GM12891 (cell line): Measurements from ENCODE around the gene DNALI1.

Experiments
- PAX5 ChIP-seq: IDR thresholded peaks from 2 replicates; pipeline ENCODE4 v1.6.1; 2011; ENCODE audit warnings: low read length, moderate library complexity, mild to moderate bottlenecking; ENCODE audit not compliant: insufficient read depth, severe bottlenecking
- POLR2A ChIP-seq: IDR thresholded peaks from 2 replicates; pipeline ENCODE4 v1.6.1; 2011; ENCODE audit warnings: low read depth, low read length, control low read depth
- POLR2AphosphoS5 ChIP-seq: IDR thresholded peaks from 2 replicates; pipeline ENCODE4 v1.6.1; 2011; ENCODE audit warnings: low read depth, low read length, control low read depth
- SPI1 ChIP-seq: IDR thresholded peaks from 2 replicates; pipeline ENCODE4 v1.6.1; 2011; ENCODE audit warnings: low read depth, low read length, control low read depth
- TAF1 ChIP-seq: IDR thresholded peaks from 2 replicates; pipeline ENCODE4 v1.6.1; 2011; ENCODE audit warnings: low read depth, low read length, control low read depth

GRCh38 chr1:37560401-37561132, 3.8 kb downstream of the DNALI1 start:
- TF ChIP-seq PAX5 (no peak), POLR2AphosphoS5 (no peak), POLR2A (no peak), TAF1 (no peak), SPI1 (no peak)
